HepG2 (cell line): ENCODE measurements around the gene VPS18. TPM values are rescaled to one million over a fixed set of nuclear protein-coding genes. Genes with fewer than 3 reads are reported as not detected.

ENCODE experiments used
- CREM ChIP-seq, 2 experiments: sonication (generic) in 1 of 2; formaldehyde crosslinking in 1 of 2; IDR thresholded peaks; 2 replicates each; pipeline versions ENCODE4 v1.4.0 to v1.6.1; 2016 to 2020; ENCODE audit warnings: antibody characterized with exemption in 1 of 2, mild to moderate bottlenecking in 1 of 2, missing genetic modification reagents in 1 of 2
- EHMT2 ChIP-seq: fragments of 200-600 bp; sonication (generic); IDR thresholded peaks from 2 replicates; pipeline ENCODE4 v1.7.0; 2017; ENCODE audit warnings: antibody characterized with exemption, low read depth, low read length, borderline replicate concordance
- HMG20A ChIP-seq: IDR thresholded peaks from 2 replicates; pipeline ENCODE4 v1.6.1; 2016; ENCODE audit warnings: borderline replicate concordance
- KDM5B ChIP-seq: sonication (generic); formaldehyde crosslinking; IDR thresholded peaks from 2 replicates; pipeline ENCODE4 v1.4.0; 2020; ENCODE audit warnings: missing genetic modification reagents, mild to moderate bottlenecking, borderline replicate concordance
- KMT2A ChIP-seq: sonication (generic); formaldehyde crosslinking; IDR thresholded peaks from 2 replicates; pipeline ENCODE4 v1.4.0; 2020; ENCODE audit warnings: missing genetic modification reagents
- MLLT10 ChIP-seq: sonication (generic); formaldehyde crosslinking; IDR thresholded peaks from 2 replicates; pipeline ENCODE4 v1.4.0; 2020; ENCODE audit warnings: missing genetic modification reagents
- NFIC ChIP-seq: IDR thresholded peaks from 2 replicates; pipeline ENCODE4 v1.6.1; 2012; ENCODE audit warnings: mild to moderate bottlenecking, low read length, inconsistent platforms
- NRL ChIP-seq: sonication (generic); formaldehyde crosslinking; IDR thresholded peaks from 2 replicates; pipeline ENCODE4 v1.5.0; 2020; ENCODE audit warnings: missing genetic modification reagents, mild to moderate bottlenecking, moderate library complexity, borderline replicate concordance
- SMAD1 ChIP-seq: sonication (generic); formaldehyde crosslinking; IDR thresholded peaks from 2 replicates; pipeline ENCODE4 v1.4.0; 2020; ENCODE audit warnings: missing genetic modification reagents, low read depth, mild to moderate bottlenecking, borderline replicate concordance
- SRF ChIP-seq: IDR thresholded peaks from 2 replicates; pipeline ENCODE4 v1.6.1; 2011; ENCODE audit warnings: mild to moderate bottlenecking, low read depth, low read length, moderate library complexity
- WIZ ChIP-seq: sonication (generic); formaldehyde crosslinking; IDR thresholded peaks from 2 replicates; pipeline ENCODE4 v1.5.1; 2020; ENCODE audit warnings: mild to moderate bottlenecking, missing genetic modification reagents
- ZKSCAN5 ChIP-seq: sonication (generic); formaldehyde crosslinking; IDR thresholded peaks from 2 replicates; pipeline ENCODE4 v1.5.1; 2020; ENCODE audit warnings: mild to moderate bottlenecking, missing genetic modification reagents
- ZNF124 ChIP-seq: sonication (generic); formaldehyde crosslinking; IDR thresholded peaks from 2 replicates; pipeline ENCODE4 v1.4.0; 2020; ENCODE audit warnings: missing genetic modification reagents
- ZNF282 ChIP-seq: fragments of 450-650 bp; IDR thresholded peaks from 2 replicates; pipeline ENCODE4 v1.6.1; 2018; ENCODE audit not compliant: partially characterized antibody
- ZNF430 ChIP-seq: sonication (generic); formaldehyde crosslinking; IDR thresholded peaks from 2 replicates; pipeline ENCODE4 v1.9.0; 2021; ENCODE audit warnings: mild to moderate bottlenecking, missing genetic modification reagents
- ZNF678 ChIP-seq: sonication (generic); formaldehyde crosslinking; IDR thresholded peaks from 2 replicates; pipeline ENCODE4 v1.4.0; 2020; ENCODE audit warnings: mild to moderate bottlenecking, missing genetic modification reagents
- ZNF839 ChIP-seq: sonication (generic); formaldehyde crosslinking; IDR thresholded peaks from 2 replicates; pipeline ENCODE4 v1.4.0; 2020; ENCODE audit warnings: missing genetic modification reagents, mild to moderate bottlenecking, borderline replicate concordance
- polyA plus RNA-seq, 8 experiments: library from polyadenylated mRNA; depleted of rRNA in 3 of 8; stranded (reverse) in 7 of 8; unstranded in 1 of 8; fragments of >200 nt; fragmentation: Illumina TruSeq in 4 of 8; extraction: Trizol in 4 of 8; gene quantifications; 2 replicates each; pipeline versions ENCODE4 v1.2.1 to v1.2.3, GENCODE V29; 2011 to 2016; ENCODE audit warnings: low read depth in 4 of 8, missing spikeins in 1 of 8, mixed read lengths in 1 of 8; ENCODE audit not compliant: insufficient read depth in 1 of 8
- total RNA-seq, 5 experiments: library from RNA; depleted of rRNA; stranded (reverse); fragments of >200 nt; fragmentation: Illumina TruSeq; extraction: Trizol; gene quantifications; 2 replicates each; pipeline ENCODE4 v1.2.3, GENCODE V29; 2016; ENCODE audit warnings: low read depth in 1 of 5
- TF ChIP-seq, protein P1 (sequence below): sonication (generic); formaldehyde crosslinking; conservative IDR thresholded peaks from 2 replicates; pipeline ENCODE4 v1.4.0; 2020; ENCODE audit warnings: missing genetic modification reagents
- TF ChIP-seq, protein P2 (sequence below): sonication (generic); formaldehyde crosslinking; IDR thresholded peaks from 2 replicates; pipeline ENCODE4 v1.5.0; 2020; ENCODE audit warnings: mild to moderate bottlenecking, missing genetic modification reagents, borderline replicate concordance
- TF ChIP-seq, protein P3 (sequence below): fragments of 450-650 bp; IDR thresholded peaks from 2 replicates; pipeline ENCODE4 v1.6.1; 2017
- TF ChIP-seq, protein P4 (sequence below): sonication (generic); formaldehyde crosslinking; IDR thresholded peaks from 2 replicates; pipeline ENCODE4 v1.4.0; 2020; ENCODE audit warnings: missing genetic modification reagents, borderline replicate concordance
- TF ChIP-seq, protein P5 (sequence below): sonication (generic); formaldehyde crosslinking; IDR thresholded peaks from 2 replicates; pipeline ENCODE4 v1.4.0; 2020; ENCODE audit warnings: missing genetic modification reagents

The VPS18 gene
- total and polyA plus RNA-seq, 2 of the 13 experiments (the other 11 are each of a cell fraction or from before 2014, with no cell fraction given), result 5.8 to 17.0 TPM

DNA sequence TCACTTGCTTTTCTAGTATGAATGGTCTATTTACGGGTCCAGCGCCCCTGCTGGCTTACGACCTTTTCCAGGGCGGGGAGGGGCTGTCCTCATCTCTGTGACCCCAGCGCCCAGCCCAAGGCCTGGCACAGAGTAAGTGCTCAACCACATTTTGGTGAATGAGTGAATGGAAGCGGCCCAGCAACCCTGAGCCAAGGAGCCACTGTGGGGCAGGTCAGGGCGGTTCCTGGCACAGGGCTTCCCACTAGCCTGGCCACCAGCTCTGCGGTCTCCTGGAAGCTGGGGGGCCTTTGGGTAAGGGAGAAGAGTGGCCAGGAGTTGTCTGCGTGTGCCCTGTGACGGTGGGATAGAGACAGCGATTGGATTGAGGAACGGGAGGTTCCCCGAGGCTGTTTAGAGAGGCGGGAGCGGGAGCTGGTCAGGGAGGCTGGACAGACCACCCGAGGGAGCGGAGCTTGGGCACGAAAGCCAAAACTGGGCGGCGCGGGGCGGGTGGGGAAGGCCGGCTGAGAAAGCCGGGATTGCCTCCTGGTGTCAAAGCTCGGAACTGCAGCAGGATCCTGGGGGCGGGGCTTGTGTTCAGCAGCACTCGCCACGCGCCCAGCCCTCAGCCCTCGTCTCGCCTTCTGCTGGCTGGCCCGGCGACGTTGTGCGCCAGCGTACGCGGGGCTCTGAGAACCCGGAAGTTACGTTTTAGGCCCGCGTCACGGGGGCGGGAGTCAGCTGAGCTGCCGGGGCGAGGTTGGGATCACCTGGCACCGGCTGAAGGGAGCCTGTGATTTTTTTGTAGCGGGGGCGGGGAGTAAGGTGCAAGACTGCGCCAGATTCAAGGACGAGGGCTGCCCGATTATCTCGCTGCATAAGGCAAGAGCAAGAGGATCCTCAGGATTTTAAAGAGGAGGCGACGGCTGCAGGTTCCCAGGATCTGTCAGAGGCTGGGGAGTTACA is at the start of gene VPS18 (continued):
- TF ChIP-seq, protein P1, sequence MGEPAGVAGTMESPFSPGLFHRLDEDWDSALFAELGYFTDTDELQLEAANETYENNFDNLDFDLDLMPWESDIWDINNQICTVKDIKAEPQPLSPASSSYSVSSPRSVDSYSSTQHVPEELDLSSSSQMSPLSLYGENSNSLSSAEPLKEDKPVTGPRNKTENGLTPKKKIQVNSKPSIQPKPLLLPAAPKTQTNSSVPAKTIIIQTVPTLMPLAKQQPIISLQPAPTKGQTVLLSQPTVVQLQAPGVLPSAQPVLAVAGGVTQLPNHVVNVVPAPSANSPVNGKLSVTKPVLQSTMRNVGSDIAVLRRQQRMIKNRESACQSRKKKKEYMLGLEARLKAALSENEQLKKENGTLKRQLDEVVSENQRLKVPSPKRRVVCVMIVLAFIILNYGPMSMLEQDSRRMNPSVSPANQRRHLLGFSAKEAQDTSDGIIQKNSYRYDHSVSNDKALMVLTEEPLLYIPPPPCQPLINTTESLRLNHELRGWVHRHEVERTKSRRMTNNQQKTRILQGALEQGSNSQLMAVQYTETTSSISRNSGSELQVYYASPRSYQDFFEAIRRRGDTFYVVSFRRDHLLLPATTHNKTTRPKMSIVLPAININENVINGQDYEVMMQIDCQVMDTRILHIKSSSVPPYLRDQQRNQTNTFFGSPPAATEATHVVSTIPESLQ (CRISPR knock-in tag), result no peak
- no peak for TF ChIP-seq ZNF839
- TF ChIP-seq ZNF678, result no peak
- peak; percentile 89 for TF ChIP-seq CREM (IDR thresholded peaks at IDR 0.05)
- TF ChIP-seq CREM (CRISPR knock-in tag; IDR thresholded peaks at IDR 0.05), result peak; percentile 68
- no peak for TF ChIP-seq NRL (CRISPR knock-in tag)
- TF ChIP-seq, protein P2, sequence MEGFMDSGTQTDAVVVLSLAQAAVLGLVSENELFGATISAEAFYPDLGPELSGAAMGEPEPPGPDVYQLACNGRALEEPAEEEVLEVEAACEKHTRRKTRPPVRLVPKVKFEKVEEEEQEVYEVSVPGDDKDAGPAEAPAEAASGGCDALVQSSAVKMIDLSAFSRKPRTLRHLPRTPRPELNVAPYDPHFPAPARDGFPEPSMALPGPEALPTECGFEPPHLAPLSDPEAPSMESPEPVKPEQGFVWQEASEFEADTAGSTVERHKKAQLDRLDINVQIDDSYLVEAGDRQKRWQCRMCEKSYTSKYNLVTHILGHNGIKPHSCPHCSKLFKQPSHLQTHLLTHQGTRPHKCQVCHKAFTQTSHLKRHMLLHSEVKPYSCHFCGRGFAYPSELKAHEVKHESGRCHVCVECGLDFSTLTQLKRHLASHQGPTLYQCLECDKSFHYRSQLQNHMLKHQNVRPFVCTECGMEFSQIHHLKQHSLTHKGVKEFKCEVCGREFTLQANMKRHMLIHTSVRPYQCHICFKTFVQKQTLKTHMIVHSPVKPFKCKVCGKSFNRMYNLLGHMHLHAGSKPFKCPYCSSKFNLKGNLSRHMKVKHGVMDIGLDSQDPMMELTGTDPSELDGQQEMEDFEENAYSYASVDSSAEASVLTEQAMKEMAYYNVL (CRISPR knock-in tag), result no peak
- TF ChIP-seq, protein P3, sequence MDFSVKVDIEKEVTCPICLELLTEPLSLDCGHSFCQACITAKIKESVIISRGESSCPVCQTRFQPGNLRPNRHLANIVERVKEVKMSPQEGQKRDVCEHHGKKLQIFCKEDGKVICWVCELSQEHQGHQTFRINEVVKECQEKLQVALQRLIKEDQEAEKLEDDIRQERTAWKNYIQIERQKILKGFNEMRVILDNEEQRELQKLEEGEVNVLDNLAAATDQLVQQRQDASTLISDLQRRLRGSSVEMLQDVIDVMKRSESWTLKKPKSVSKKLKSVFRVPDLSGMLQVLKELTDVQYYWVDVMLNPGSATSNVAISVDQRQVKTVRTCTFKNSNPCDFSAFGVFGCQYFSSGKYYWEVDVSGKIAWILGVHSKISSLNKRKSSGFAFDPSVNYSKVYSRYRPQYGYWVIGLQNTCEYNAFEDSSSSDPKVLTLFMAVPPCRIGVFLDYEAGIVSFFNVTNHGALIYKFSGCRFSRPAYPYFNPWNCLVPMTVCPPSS, result no peak
- TF ChIP-seq ZKSCAN5 (CRISPR knock-in tag), result no peak
- peak; percentile 44; the same call in 1 of the 2 replicates for TF ChIP-seq KDM5B (CRISPR knock-in tag)
- no peak for TF ChIP-seq EHMT2
- TF ChIP-seq SMAD1, result 0 out of 2 replicates have a peak, but pooled peaks have one; percentile 77
- TF ChIP-seq WIZ, result no peak
- TF ChIP-seq, protein P4, sequence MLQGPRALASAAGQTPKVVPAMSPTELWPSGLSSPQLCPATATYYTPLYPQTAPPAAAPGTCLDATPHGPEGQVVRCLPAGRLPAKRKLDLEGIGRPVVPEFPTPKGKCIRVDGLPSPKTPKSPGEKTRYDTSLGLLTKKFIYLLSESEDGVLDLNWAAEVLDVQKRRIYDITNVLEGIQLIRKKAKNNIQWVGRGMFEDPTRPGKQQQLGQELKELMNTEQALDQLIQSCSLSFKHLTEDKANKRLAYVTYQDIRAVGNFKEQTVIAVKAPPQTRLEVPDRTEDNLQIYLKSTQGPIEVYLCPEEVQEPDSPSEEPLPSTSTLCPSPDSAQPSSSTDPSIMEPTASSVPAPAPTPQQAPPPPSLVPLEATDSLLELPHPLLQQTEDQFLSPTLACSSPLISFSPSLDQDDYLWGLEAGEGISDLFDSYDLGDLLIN (CRISPR knock-in tag), result no peak
- TF ChIP-seq MLLT10, result no peak
- no peak for TF ChIP-seq ZNF282
- no peak for TF ChIP-seq NFIC
- no peak for TF ChIP-seq ZNF430
- TF ChIP-seq, protein P5, sequence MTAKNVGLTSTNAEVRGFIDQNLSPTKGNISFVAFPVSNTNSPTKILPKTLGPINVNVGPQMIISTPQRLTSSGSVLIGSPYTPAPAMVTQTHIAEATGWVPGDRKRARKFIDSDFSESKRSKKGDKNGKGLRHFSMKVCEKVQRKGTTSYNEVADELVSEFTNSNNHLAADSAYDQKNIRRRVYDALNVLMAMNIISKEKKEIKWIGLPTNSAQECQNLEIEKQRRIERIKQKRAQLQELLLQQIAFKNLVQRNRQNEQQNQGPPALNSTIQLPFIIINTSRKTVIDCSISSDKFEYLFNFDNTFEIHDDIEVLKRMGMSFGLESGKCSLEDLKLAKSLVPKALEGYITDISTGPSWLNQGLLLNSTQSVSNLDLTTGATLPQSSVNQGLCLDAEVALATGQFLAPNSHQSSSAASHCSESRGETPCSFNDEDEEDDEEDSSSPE (CRISPR knock-in tag), result peak; percentile 84
- no peak for TF ChIP-seq SRF
- TF ChIP-seq HMG20A (CRISPR knock-in tag), result no peak
- TF ChIP-seq ZNF124 (CRISPR knock-in tag), result no peak
- no peak; the same call in 1 of the 2 replicates for TF ChIP-seq KMT2A (CRISPR knock-in tag)
